ENCODE data around the gene RRAS.
A peak's percentile ranks its signal among the peaks of the same experiment; 100 is the strongest.

The RRAS gene

DNA sequence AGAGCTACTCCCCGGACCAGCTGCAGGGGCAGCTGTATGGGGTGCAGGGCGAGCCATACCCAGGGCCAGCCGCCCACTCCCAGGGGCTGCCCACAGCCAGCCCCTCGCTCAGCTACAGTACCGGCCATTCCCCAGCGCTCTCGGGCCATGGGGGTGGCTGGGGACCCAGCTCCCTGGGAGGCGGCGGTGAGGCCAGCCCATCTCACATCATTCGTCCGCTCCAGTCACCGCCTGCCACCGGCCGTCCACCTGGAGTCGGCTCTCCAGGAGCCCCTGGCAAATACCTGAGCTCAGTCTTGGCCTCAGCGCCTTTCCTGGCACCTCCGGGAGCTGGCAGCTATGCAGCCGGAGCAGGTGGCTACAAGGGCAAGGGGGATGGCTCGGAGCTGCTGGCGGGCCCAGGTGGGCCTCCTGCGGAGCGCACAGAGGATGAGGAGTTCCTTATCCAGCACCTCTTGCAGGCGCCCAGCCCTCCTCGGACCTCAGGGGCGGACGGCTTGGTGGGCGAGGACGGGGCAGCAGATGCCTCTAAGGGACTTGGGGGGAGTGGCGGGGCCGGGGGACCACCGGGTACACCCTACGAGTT is 44.0 kb downstream of the RRAS start:
- DNase-seq (ENCODE audit: low read depth, low spot score) = no peak

DNA sequence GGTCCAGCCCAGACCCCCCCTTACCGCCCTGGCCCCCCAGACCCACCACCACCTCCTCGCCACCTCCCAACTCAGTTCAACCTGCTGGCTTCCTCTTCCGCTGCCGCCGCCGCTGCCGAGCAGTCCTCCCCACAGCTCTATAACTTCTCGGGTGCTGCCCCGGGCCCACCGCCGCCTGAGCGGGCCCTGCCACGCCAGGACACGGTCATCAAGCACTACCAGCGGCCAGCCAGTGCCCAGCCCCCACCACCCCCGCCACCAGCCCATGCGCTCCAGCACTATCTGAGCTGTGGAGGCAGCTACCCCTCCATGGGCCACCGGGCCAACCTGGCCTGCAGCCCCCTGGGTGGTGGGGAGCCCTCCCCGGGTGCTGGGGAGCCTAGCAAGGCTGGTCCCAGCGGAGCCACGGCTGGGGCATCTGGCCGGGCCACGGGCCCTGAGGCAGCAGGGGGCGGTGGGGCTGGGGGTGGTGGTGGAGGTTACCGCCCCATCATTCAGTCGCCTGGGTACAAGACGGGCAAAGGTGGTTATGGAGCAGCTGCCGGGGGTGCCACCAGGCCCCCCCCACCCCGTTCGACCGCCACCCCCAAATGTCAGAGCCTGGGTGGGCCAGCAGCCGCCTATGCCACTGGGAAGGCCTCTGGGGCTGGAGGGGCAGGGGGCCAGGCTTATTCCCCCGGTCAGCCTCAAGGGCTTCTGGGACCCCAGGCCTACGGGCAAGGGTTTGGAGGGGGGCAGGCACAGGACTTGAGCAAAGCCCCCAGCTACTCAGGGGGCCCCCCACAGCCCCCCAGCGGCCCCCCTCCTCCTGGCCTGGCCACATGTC is 44.7 kb downstream of the RRAS start:
- DNase-seq (ENCODE audit: low read depth, low spot score) = no peak

DNA sequence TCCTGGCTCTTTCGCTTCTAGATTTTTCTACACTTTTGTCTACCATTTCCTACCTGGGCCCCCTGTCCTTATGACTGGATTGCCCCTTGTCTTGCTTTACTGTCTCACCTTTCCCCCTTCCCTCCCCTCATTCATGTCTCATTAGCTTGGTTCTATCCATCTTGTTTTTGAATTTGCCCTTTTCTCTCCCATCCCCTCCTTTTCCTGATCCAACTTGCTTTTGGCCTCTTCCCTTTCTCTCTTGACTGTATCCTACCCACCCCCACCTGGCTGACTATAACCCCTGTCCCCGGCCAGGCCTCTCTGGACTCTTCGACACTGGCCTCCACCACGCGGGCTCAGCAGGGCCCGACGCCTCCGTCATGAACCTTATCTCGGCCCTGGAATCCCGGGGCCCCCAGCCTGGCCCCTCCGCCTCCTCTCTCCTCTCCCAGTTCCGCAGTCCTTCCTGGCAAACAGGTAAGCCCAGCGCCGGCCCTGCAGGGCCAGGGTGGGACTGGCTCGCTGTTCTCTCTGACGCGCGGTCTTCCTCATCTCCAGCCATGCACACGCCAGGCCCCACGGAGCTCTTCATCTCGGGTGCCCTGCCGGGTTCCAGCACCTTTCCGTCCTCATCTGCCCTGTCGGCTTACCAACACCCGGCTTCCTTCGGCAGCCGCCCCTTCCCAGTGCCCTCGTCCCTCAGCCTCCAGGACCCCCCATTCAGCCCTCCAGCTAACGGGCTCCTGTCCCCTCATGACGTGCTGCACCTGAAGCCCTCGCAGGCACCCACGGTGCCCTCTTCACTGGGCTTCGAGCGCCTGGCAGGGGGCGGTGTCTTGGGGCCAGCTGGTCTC is 45.6 kb downstream of the RRAS start:
- no peak for DNase-seq (ENCODE audit: low read depth, low spot score)

DNA sequence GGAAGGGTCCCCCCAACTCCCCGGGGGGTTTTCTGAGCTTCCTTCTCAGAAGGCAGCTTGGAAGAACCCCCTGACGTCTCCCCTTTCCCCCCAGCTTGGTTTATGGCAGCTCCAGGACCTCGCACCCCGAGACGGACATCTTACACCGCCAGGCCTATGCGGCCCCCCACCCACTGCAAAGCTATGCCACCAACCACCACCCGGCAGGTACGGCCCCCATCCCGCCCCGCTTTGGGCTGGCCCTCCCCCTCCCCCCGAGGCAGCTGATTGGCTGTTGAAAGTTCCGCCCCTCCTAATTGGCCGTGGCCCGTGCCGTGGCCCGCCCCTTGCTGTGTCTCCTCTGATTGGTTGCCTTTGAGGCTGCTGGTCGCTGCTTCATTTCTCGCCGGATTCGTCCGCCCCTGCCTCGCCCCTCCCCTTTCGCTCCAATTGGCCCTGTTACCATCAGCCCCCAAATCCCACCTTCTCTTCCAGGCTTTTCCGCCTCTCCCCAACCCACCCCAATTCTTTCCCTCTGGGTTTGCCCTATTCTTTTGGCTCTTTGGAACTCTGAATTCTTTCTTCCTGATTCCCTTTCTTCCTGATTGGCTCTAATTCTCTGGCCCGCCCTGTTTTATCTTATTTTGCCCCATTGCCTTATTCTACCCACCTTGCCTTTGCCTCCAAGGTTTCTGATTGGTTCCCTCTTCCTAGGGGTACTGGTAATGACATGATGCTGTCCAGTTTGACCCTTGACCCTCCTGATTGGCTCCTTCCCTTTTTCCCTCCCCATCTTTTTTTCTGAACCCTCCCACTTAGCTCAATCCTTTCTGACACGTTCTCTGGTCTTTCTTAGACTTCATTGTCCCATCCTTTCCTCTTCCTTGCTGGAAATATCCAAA is 46.5 kb downstream of the RRAS start:
- DNase-seq (ENCODE audit: low read depth, low spot score) = peak; percentile 97

DNA sequence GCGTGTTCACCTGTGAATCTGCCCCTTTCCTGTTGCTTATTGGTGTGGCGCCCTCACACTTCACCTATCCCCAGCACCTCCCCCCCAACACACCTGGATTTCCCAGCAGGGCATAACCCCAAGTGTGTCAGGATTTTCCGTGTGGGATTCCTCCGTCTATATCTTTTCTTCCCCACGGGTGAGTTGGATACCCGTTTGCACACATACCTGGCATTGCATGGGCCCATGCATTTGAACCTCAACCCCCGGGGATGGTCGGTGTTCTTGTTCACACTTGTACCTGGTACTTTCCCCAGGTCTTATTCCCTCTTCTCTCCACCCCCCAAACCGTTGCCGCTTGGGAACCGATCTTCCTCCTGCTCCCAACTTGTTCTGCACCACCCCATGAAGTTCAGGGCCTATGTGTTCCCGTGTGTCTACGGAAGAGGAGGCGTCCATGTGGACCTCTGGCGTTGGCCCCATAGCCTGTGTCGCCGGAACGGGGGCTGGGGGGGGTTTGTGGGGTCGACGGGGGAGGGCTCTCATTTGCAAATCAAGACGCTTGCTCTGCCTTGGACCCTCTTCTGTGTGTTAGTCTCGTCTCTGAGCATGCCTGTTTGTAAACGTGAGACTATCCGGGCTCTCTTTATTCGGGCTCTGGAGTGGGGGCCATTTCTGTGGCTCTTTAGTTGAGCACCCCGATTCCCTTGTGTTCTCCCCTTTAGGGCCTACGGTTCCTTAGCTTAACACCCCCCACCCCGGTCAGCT is 47.3 kb downstream of the RRAS start:
- peak; percentile 33 for DNase-seq (ENCODE audit: low read depth, low spot score)

DNA sequence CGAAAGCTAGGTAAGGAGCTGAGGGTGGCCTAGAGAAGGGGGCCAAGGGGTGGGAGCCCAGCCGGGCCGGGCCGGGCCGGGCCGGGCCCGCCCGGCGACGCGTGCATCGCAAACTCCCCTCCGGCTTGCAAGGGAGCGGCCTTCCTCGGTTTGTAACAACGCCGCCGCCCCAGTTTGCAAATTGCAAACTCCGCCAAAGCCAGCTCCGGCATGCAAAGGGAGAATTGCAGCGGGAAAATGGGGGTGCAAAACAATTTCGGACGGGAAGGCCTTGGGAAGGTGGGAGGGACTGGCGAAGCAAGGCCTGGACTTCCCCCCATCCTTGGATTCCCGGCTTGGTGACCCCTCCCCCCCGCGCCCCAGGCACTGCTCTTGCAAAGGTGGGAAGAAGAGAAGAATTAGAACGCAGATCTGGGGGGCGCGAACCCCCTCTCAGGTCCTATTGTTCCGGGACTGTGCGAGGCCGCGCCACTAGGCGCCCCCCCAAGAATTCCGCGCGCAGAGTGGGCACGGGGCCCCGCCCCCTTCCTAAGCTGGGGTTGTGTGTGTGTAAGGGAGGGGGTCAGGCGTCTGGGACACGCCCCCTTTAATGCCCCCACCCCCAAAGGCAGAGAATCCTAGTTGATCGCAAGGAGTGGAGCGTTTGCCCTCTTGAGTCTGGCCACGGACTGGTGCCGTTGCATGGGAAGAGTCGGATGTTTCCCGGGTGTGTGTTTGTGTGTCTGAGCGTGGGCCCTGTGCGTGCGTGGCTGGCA is 48.0 kb downstream of the RRAS start:
- peak; percentile 59 for DNase-seq (ENCODE audit: low read depth, low spot score)

DNA sequence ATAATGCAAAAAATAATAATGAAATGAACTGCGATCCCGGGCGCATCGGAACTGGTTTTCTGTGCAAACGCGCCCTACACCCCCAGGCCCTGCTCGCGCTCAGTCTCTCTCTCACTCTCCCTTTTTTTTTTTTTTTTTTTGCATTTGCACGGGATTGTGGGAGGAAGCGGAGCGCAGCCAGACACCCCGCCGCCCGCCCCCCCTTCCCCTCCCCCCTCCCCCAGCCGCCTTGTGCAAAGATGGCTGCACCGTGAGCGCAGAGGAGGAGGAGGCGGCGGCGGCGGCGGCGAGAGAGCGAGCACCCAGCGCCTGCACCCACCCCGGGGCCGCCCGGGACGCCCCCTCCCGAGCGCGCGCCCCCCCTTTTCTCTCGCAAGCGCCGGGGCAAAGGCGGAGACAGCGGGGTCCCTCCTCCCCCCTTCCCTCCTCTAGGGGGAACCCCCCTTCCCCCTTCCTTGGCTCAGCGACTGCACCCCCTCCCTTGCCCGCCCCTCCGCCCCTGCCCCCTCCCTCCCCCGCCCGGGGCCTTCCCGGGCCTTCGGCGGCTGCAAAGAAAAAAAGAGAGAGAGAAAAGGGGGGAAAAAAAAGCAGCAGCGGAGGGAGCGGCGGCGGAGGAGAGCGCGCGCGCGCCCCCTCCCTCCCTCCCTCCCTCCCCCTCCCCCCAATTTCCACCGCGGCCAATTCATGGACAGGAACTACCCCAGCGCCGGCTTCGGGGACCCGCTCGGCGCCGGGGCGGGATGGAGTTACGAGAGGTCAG is 48.8 kb downstream of the RRAS start, which contains the start of gene PRR12:
Gene PRR12, plus strand, starts transcription at position 212 of the 760 bp plus-strand sequence. Its CDS starts 473 bp downstream, at position 685.
- peak; percentile 79 for DNase-seq (ENCODE audit: low read depth, low spot score)

DNA sequence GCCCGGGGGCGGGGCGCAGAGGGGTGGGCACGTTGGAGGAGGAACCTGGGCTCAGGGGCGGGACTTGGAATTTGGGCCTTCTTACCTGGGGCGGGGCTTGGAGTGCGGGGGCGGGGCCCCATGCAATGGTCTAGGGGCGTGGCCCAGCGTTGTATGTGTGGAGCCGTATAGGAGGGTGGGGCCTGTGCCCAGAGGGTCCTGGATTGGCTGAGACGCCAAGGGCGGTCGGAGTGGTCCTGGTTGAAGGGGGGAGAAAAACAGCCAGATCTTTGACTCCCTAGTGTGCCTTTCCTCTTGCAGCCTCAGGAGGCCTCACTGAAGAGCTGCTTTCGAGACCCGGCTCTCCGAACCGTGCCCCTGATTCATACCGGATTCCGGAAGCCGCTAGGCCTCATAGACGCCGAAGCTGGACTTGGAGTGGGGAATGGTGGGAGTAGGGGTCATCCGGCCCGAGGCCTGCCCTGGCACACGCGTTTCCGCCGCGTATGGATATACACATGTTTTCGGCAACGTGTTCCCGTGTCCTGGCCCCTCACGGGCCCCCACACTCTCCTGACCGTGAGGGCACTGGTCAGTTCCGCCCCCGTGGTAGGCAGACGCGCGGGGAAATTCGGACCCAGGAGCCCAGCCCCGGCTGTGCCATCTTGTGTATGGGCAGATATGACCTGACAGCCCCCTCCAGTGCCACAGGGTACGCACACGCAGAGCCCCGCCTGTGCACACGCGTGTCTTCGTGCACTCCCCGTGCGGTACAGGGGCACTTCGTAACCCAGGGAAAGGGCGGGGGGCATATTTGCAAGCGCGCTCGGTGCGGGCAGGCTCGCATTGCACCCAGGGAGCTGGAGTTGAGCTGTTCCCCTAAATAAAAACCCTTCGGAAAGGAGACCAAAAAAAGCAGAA is 49.6 kb downstream of the RRAS start:
- peak; percentile 97 for DNase-seq (ENCODE audit: low read depth, low spot score)

DNA sequence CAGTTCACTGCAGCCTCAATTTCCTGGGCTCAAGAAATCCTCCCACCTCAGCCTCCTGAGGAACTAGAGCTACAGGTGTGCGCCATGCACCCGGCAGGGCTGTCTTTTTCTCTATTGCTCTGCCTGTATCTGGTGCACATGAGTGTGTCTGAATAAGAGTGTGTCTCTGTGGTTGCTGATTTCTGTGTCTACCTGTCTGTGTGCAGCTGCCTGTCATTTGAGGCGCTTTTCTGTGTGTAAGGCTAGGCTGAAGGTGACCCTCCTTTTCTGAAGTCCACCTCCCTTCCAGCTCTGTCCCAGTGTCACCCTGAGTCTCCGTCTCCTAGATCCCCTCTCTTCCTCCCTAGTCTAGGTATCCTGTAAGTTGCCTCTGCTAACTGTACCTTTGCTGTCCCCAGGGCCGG is 50.4 kb downstream of the RRAS start:
- DNase-seq (ENCODE audit: low read depth, low spot score) = no peak

DNA sequence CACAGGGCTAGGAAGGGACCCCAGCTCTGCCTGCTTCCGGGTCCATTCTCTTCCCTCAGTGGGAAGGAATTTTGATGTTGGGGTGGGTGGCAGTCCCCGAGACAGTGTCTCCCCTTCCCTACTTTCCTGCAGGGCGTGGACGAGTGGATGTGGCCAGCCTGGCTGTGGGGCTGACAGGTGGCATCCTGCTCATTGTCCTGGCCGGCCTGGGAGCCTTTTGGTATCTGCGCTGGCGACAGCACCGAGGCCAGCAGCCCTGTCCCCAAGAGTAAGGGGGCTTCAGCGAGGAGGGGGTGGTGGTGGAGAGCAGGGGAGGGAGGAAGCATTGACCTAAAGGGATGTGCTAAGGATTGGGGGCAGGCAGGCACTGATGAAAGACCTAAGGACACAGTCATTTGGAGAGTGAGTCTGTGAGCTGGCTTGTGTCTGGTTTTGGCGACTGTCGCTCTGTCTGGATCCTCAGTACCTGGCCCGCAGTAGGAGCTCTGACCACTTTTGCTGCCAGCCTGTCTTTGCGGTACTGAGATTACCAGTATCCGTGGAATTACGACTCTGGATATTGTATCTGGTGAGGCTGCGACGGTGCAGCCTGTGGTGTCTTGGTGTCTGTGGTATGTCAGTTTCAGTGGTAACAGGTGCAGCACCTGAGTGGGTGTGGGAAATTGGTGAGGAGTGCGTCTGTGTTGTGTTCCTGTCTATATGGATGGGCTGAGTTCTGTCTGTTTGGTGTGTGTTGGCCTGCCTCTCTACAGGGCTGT is 51.4 kb downstream of the RRAS start:
- no peak for DNase-seq (ENCODE audit: low read depth, low spot score)

DNA sequence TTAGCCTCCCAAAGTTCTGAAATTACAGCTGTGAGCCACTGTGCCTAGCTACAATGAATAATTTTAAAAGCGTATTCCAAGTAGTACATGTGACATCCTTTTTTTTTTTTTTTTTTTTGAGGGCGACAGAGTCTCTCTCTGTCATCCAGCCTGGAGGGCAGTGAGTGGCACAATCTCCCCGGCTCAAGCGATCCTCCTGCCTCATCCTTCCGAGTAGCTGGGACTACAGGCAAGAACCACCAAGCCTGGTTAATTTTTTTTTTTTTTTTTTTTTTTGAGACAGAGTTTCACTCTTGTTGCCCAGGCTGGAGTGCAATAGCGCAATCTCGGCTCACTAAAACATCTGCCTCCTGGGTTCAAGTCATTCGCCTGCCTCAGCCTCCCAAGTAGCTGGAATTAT is 52.7 kb downstream of the RRAS start:
- DNase-seq (ENCODE audit: low read depth, low spot score) = no peak
